ENCODE results near the gene MRPL54. TPM values are rescaled to one million over a fixed set of nuclear protein-coding genes. Genes with fewer than 3 reads are reported as not detected.

The MRPL54 gene
- total and polyA plus RNA-seq, 12 donors: 61.4 to 124 (median 69.3) TPM

GRCh38 chr19:3778104-3778867 is 15.8 kb downstream of the MRPL54 start:
- WGBS, 2 donors: 88 to 89% methylated on average over 37 of the region's 37 CpGs
- DNase-seq (no peak), ATAC-seq (no peak)
- H3K9me3 ChIP-seq: peaks cover 0 to 28% (median 21%) of the 10 kb centered on the region in 11 donors
- TF ChIP-seq, protein P1, sequence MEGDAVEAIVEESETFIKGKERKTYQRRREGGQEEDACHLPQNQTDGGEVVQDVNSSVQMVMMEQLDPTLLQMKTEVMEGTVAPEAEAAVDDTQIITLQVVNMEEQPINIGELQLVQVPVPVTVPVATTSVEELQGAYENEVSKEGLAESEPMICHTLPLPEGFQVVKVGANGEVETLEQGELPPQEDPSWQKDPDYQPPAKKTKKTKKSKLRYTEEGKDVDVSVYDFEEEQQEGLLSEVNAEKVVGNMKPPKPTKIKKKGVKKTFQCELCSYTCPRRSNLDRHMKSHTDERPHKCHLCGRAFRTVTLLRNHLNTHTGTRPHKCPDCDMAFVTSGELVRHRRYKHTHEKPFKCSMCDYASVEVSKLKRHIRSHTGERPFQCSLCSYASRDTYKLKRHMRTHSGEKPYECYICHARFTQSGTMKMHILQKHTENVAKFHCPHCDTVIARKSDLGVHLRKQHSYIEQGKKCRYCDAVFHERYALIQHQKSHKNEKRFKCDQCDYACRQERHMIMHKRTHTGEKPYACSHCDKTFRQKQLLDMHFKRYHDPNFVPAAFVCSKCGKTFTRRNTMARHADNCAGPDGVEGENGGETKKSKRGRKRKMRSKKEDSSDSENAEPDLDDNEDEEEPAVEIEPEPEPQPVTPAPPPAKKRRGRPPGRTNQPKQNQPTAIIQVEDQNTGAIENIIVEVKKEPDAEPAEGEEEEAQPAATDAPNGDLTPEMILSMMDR (IDR thresholded peaks at IDR 0.05): no peak
- no peak overlapping the region for H3K27ac ChIP-seq
- H3K4me3 ChIP-seq: no peak overlapping the region
- peaks cover 4 to 13% (median 10%) of the 10 kb centered on the region in 7 donors for H3K27me3 ChIP-seq
- no peaks in the 10 kb centered on the region for H3K4me1 ChIP-seq
- intact Hi-C loops (cut with DNase I): no loop called here
- no peaks in the 10 kb centered on the region for H3K36me3 ChIP-seq

DNA sequence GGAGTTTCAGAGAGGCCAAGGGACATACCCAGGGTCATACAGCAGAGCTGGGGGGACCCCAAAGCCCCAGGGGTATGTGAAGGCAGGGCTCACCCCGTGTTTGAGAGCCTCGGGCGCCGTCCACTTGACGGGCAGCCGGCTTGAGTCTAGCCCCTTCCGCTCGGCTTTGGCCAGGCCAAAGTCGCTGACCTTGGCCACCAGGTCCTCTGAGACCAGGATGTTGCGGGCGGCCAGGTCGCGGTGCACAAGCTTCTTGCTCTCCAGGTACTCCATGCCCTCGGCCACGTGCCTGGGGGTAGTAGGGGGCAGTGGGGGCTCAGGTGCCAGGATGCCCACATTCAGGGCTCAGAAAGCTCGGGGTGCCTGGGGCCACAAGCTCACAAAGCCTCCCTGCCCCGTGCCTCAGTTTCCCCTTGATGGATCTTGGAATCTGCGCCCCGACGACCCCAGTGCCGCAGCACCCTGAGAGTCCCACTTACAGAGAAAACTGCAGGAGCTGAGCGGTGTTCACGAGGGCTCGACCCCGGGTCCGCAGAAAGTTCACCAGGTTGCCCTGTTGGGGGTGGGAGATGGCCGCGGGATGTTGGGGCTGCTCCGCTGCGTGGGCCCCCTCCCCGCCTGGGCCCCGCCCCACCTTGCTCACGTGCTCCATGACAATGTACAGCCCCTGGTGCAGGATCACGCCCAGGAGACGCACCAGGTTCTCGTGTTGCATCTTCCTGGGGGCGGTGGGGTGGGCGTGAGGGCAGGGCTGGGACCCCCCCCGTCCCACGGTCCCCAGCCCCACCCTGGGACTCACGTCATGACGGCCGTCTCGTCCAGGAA is 16.6 kb downstream of the MRPL54 start:
- 70 to 73% methylated on average over 44 of the region's 44 CpGs for WGBS, 2 donors
- no peaks in the 10 kb centered on the region for H3K36me3 ChIP-seq
- H3K9me3 ChIP-seq: peaks cover 0 to 28% (median 21%) of the 10 kb centered on the region in 11 donors
- intact Hi-C loops (cut with DNase I): no loop called here
- H3K4me1 ChIP-seq: no peaks in the 10 kb centered on the region
- H3K27me3 ChIP-seq: peaks cover 4 to 21% (median 18%) of the 10 kb centered on the region in 7 donors
- TF ChIP-seq, protein P1 (IDR thresholded peaks at IDR 0.05): no peak
- no peak for ATAC-seq
- no peak overlapping the region for H3K27ac ChIP-seq
- DNase-seq: no peak
- H3K4me3 ChIP-seq: no peak overlapping the region

GRCh38 chr19:3780786-3781304 is 18.4 kb downstream of the MRPL54 start:
- no peaks in the 10 kb centered on the region for H3K36me3 ChIP-seq
- peaks cover 0 to 28% (median 21%) of the 10 kb centered on the region in 11 donors for H3K9me3 ChIP-seq
- intact Hi-C loops (cut with DNase I): loop anchor here in 2 of 10 donors (5.0 kb wide), 1 partner anchor 41 kb away; no protein-coding TSS in a partner anchor
- no peak for DNase-seq
- H3K4me1 ChIP-seq: peaks cover 0 to 11% (median 3%) of the 10 kb centered on the region in 9 donors
- H3K4me3 ChIP-seq: no peak overlapping the region
- H3K27ac ChIP-seq: no peak overlapping the region
- ATAC-seq: no peak
- TF ChIP-seq, protein P1 (IDR thresholded peaks at IDR 0.05): no peak
- H3K27me3 ChIP-seq: peaks cover 16 to 39% (median 35%) of the 10 kb centered on the region in 7 donors
- 90 to 92% methylated on average over 9 of the region's 9 CpGs for WGBS, 2 donors

DNA sequence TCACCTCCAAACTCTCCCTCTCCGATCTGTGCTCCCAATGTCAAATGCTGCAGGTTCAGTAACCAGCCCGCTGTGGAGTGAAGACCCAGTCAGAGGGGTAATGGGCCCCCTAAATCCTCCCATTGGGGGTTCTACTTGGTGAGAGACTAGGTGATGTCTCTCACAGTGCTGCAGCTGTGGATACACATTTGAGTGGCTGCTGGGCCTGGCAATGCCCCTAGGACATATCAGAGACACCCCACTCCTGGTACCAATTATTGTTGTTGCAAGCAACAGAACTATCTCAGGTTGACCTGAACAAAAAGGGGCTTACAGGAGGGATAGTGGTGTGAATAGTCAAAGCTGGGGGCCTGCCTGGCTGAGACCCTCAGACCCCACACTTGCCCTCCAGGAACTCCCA is 19.1 kb downstream of the MRPL54 start:
- DNase-seq: no peak
- Histone ChIP-seq H3K27ac (no peak overlapping the region), H3K27me3 (peaks cover 19 to 43% (median 38%) of the 10 kb centered on the region in 7 donors), H3K4me3 (no peak overlapping the region), H3K4me1 (peaks cover 0 to 12% (median 3%) of the 10 kb centered on the region in 9 donors), H3K9me3 (peaks cover 0 to 28% (median 21%) of the 10 kb centered on the region in 11 donors), H3K36me3 (no peaks in the 10 kb centered on the region)
- no peak for ATAC-seq
- intact Hi-C loops (cut with DNase I): loop anchor here in 2 of 10 donors (5.0 kb wide), 1 partner anchor 41 kb away; no protein-coding TSS in a partner anchor
- TF ChIP-seq, protein P1 (IDR thresholded peaks at IDR 0.05): no peak
- WGBS, 2 donors: 96 to 100% methylated on average over 2 of the region's 2 CpGs
